Stimulated activated CD4-positive, alpha-beta T cell treated with anti-CD3 and anti-CD28 coated beads, Interleukin-4, amount 100 ng/mL, for 4 hours (primary cell): ENCODE measurements around the gene CLTRN.

Experiments used
- DNase-seq, 2 experiments: peaks; one replicate each; pipeline ENCODE4 v3.0.0-alpha.2; 2020

The CLTRN gene

DNA sequence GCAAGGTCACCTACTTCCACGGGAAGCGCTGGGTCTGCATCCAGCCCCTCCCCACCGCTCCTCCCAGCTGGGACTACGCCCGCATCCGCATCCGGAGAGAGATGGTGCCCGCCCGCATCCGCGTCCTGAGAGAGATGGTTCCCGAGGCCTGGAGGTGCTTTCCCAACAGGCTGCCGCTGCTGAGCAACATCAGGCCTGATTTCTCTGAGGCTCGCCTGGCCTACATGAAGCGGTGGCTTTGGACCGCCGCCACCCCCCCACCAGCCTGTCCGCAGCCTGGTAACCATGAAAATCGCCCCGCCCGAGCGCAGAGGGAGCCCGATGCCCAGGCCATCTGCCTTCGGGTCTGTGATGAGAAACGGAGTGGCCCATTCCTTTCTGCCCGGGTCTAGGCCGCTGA lies 18.1 kb downstream of the CLTRN start:
- DNase-seq: no peak

- no peak for DNase-seq
These were observed 18.6 kb downstream of the CLTRN start for GRCh38 chrX:15646031-15646430.

DNA sequence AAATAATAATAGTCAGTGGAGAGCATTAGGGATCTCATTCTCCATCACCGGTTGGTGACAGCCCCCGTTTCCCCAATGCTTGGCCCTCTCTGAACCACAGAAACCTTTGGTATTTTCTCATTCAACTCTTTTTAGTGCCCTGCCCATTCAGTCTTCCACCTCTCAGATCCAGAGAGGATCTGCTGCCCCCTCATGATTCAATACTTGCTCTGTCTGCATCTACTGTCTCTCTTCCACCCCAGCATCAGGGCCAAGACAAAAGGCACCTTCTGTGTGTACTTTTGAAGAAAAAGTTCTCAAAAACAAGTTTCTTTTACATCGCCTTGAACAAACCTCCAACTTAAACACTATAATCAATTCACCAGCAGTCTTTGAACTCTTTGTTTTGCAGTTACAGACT lies 19.3 kb downstream of the CLTRN start:
- no peak for DNase-seq

DNA sequence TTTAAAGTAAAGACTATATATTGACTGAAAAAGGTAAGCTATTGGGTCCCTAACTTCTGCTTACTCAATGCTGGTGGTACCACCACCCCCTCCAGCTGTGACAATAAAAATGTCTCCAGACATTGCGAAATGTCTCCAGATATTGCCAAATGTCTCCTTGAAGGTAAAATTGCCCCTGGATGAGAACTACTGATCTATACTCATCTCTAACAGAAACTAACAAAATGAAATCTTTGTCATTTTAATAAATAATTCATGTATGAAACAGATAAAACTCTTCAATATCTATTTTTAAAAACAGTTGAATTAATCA lies 20.1 kb downstream of the CLTRN start:
- no peak for DNase-seq

DNA sequence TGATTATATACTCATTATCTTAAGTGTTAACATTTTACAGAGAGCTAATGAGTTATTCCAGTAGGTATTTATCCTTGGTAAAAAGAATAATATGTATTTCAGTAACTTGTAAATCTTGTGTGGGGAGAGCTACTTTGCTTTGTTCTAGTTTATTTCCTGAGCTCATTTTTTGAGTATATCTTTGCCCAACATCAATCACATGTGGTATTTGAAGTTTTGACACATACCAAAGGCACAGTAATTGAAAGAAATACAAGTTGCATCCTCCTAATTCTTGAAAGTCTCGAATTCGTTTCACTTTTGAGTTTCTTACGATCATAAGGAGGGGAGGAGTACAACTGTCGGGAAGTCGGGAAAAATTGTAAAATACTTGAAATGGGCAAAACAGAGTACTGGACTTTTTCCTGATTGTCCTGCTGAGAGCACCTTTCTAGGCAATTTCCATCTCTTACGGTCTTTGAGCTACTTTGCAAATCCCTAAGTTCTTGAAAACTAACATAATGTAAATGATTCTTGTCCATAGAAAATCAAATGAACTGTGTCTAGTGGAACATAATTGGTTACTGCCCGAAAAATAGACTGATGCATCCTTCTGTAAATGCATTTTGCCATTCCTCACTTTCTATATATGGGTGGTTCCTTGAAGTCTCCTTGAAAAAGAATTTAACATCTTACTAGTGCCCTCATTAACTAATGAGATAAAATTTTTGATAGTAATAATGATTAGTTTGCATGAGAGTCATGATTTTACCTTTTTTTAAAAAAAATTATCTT lies 20.6 kb downstream of the CLTRN start:
- no peak for DNase-seq

GRCh38 chrX:15631637-15632036 lies 33.0 kb downstream of the CLTRN start:
- DNase-seq: no peak

DNA sequence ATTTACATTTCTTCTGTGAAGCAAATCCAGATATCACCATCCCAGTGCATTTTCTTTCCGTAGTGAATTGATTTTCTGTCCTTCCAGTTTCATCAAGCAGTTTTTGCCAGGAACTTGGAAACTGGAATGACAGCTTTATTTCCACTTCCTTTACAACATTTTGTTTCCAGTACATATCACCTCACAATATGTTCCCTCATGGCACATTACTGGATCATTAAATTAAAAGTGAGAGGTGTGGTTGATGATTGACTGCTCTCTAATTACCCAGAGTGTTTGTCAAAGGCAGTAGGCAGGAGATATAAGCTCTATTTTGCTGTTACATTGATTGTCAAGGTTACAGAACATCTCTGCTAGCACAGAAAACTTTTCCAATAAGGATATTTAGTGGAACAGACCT lies 41.6 kb downstream of the CLTRN start:
- DNase-seq: no peak

DNA sequence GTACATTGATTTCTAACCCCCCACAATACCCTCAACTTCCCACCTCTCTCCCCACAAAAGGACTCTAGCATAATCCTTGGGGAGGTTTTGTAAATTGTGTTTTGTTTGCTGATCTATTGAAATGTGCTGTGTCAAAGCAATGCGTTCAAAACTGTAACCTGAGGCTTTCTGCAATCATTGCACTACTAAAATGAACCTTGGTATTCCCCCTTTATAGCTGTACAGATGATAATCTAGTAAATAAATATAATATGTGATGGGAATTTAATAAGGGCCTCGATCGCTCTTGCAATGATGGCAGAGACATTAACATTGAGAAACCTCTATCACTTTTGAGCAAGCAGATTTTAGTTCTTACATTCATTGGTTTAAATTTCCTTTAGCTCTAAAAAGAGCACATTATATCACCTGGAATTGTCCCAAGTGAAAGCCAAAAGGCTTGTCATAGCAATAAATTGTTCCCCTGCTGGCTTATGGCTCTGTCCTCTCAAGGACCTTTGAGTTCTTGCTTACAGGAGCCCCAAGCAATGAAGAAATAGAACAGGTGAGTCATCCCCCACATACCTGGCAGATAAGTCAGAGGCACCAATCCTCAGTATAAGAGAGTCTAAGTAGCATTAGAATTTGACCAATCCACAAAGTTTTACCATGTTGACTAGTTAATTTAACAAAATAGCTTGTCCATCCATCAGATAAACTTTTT lies 45.4 kb downstream of the CLTRN start:
- no peak for DNase-seq

GRCh38 chrX:15617111-15617510 lies 47.5 kb downstream of the CLTRN start:
- no peak for DNase-seq

- DNase-seq: no peak
These were observed 48.1 kb downstream of the CLTRN start for GRCh38 chrX:15616531-15616930.

GRCh38 chrX:15607067-15607466 lies 57.5 kb downstream of the CLTRN start:
- no peak for DNase-seq

DNA sequence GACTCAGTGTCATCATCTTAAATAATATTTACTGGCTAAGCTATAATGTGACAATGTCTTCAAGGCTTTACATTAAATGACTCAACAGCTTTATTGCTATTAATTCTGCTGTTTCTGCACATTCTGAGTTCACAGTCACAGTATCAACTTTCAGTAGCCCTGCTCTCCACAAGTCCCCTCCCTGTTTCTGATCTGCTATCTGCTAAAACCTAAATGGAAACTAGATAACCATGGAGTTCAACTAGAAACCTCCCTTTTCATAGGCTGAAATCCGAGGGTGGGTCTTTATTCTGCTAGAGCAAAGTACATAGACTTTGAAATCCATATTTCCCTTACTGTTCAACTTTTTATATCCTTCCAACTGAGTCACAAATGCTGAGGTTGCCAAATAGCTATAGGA lies 58.5 kb downstream of the CLTRN start:
- no peak for DNase-seq

- no peak for DNase-seq
These were observed 59.4 kb downstream of the CLTRN start for GRCh38 chrX:15605226-15605625.

GRCh38 chrX:15602761-15603160 lies 61.8 kb downstream of the CLTRN start:
- DNase-seq: no peak

- DNase-seq: no peak
These were observed 62.7 kb downstream of the CLTRN start for GRCh38 chrX:15601932-15602331.

DNA sequence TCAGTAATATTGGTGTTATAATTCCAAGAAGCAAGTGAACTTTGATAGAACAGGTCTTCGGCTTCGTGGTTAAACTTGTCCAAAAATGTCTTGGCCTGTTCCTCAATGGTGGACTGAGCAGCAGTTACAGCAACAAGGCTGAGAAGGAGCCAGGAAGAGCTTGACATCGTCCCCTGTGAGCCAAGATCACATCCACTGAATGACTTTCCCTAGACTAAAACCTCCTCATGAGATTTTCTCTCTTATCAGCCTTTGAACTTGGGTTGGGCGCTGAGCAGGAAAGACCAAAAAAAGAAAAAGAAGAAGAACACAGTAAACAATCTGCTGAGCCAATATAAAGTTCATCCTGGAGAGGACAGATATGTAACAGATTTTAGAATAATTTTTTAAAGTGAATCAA lies 63.9 kb downstream of the CLTRN start, which contains the start of gene ACE2:
ACE2 (minus strand) TSS at position 216 of the 400 bp plus-strand sequence; CDS start at position 167, 49 bp downstream.
- no peak for DNase-seq

DNA sequence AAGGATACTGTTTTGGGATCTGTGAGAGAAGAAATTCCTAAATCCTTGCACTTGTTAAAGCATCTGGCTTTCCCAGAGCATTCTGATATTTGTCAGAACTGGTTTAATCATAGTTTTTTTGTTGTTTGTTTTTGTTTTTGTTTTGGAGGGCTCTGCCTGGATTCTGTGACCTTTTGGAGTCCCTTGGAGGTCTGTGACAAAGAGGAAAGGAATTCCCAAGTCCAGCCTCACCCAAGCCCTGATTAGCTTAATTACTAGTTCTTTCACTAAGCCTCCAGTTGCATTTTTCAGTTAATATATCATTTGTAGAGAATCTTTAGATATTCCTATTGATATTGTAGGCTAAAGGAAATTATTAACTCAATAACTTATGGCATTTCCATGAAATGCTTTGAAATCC lies 64.6 kb downstream of the CLTRN start:
- no peak for DNase-seq

GRCh38 chrX:15599461-15599860 lies 65.1 kb downstream of the CLTRN start:
- DNase-seq: no peak

GRCh38 chrX:15598026-15598425 lies 66.6 kb downstream of the CLTRN start:
- DNase-seq: no peak

GRCh38 chrX:15594371-15594770 lies 70.2 kb downstream of the CLTRN start:
- no peak for DNase-seq

GRCh38 chrX:15579778-15580747 lies 84.5 kb downstream of the CLTRN start:
- no peak for DNase-seq
